IPS DF 4.7 (cell line): ENCODE results near the gene GZMA.

Source experiments
- DNase-seq: peaks from one replicate; pipeline ENCODE4 v3.0.0-alpha.2; 2013; ENCODE audit warnings: low spot score; ENCODE audit errors: extremely low read depth

GZMA gene

GRCh38 chr5:55108661-55109060 lies 6.2 kb downstream of the GZMA start:
- no peak for DNase-seq

DNA sequence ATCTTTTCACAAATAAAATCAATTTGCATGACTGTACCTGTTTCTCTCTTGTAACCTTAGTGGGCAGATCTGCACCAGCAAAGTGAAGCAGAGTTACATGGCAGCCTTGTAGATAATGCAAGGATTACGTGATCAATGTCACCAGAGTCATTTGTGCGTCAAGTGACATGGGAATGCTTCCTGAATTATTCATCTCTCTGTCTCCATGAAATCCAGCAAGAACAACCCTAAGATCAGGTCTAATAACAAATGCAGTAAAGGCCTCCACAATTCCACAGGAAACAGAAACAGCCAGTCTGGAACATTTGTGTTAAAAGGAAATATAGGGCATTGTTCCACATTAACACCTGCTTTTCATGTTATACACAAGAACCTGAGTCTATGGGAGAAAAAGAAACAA lies 7.8 kb downstream of the GZMA start:
- no peak for DNase-seq

- DNase-seq: no peak
Measured at GRCh38 chr5:55113327-55113726, 10.9 kb downstream of the GZMA start.

DNA sequence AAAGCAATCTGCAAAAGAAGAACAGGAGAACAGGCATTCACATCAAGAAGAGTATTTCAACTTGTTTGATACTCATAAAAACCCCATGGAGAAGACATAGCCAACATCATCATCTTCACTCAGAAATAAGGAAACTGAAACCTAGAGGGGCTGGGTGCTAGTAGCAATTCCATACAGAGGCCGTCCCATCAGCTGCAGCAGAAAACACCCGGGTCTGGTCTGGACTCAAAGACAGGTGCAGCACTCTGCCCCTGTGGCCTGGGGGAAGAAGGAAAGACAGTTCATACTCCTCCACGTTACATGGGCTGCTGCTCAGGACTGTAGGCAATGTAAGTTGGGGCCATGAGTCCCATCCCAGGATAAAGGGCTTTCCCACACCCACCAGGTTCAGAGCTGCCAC lies 11.6 kb downstream of the GZMA start:
- no peak for DNase-seq

DNA sequence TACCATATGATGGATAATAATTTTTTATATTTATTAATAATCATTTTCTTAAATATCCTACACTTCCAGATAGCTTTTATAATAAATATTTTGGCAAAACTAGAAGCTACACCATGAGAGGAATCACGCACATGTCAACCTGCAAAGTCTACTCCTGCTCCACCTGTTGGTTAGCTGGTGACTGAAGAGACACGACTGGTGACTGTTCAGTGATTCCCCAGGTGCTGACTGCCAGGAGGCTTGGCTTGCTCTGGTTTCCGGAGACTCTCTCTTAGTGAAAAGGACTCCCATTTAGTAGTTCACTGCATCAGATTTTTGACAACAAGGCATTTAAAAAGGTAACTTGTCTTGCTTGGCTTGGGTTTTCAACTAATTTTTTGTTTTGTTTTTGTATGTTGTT lies 20.9 kb downstream of the GZMA start:
- no peak for DNase-seq

DNA sequence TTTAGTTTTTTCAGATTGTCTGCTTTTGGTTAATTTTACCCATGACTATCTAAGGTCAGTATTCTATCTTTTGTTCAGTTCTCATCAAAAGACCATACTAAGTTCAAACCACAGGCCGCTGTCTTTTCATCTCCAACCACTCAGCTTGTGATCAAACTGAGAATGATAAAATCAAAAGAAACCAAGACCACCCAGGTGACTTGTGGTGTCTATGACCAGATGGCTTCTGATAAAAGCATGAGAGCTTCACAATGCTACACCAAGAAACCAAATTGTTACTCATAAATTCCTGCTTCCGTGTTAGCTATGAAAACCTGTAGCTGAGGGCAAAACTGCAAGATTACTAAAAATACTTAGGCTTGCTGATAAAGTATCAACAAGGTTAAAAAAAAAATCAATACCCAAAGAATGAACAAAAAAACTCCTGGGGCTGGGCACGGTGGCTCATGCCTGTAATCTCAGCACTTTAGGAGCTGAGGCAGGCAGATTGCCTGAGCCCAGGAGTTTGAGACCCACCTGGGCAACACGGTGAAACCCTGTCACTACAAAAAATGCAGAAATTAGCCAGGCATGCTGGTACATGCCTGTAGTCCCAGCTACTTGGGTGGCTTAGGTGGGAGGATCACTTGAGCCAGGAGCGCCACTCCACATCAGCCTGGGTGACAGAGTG lies 31.7 kb downstream of the GZMA start:
- no peak for DNase-seq

GRCh38 chr5:55136521-55136920 lies 34.1 kb downstream of the GZMA start:
- DNase-seq: no peak

DNA sequence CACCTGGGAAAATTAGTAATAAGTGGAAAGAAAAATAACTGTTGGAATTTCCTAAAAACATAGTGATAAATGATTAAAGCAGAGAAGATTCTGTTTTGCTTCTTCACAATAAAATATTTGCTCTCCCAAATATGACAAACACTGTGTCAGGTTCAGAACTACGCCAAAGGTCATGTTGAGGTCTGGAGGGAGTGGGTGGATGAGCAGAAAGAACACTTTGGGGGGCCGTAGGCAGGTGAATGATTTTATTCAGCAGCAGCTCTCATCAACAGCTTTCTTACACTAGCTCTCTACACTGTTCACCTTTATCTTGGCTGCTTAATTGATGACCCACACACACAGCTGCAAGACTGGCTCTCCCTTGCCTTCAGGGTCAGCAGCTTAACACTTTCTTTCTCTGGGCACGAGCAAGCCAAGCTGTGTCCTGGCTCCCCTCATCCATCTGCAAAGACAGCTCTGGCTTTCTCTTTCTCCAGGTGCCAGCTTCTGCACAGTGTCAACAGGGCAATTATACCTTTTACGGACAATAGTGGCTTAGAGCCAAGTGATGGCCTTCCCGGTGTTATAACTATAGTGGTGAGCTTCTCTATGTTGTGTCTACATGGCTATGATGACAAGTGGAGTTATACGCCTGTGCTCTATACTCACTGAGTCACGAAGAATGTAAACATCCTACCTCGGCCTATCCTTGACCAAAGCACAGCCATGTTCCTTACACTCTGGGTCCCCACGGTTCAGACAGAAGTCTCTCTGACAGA lies 38.6 kb downstream of the GZMA start:
- no peak for DNase-seq

DNA sequence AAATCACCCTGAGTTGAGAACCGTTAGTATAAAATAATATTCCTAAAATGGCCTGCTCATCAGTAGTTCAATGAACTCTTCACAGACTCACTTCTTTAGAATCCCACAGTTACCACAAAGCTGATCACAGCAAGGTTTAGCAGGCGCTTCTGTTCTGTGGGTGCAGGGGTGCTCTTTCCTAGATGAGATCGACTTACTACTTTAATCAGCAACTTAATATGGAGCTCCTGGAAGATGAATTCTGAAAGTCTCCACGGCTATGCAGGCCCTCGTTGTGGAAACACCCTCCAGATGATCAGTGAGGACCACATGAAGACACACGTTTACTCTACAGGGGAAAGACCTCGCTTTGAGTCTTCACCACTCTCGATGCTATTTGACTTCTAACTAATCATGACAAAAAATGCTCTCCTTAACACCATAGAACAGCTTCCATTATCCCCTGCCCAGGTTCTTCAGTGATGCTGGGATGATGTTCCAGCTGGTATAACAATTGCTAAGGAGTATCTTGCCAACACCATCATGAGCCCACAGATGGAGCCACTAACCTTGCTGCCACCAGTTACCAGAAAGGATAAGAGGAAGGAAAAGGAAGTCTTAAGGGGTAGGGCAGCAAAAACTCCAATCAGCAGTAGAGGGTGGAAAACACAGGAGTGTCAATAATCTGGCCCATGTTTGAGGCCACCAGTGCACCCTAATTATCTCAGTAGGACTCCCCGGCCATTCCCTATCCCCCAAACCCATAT lies 39.7 kb downstream of the GZMA start:
- DNase-seq: no peak

DNA sequence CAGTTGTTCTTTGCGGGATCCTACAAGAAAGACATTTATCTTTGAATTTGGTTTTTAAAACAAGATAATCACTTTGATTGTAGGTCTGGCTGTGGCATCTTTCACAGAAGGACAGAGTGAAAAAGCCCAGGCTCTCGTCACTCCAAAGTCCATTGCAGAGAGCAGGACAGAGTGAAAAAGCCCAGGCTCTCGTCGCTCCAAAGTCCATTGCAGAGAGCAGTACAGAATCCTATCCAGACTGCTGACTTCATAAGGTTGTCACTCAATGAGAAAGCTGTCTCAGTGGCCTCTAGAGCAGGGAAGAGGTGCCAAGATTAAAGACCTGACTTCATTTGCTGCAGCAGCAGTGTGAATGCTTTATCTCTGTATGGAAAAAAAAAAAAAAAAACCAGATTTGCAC lies 41.2 kb downstream of the GZMA start:
- no peak for DNase-seq

DNA sequence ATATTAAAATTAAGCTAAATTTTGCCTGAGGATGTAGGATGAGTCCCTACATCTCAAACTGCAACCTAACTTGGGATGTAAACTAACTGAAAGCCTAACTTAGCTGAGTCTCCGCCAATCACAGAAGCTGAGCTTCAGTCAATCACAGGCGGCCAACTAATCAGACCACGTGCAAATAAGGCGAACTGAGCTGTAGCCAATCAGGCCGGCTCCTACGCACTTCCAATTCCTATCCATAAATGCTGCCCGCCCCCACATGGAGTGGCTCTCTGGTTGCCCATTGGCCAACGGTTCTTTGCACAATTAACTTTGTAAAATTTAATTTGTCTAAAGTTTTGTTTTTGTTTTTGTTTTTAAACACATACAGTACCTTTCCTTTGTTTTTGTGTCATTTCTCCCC lies 43.6 kb downstream of the GZMA start:
- DNase-seq: no peak

GRCh38 chr5:55146543-55147151 lies 44.2 kb downstream of the GZMA start:
- DNase-seq: peak; percentile 92

DNA sequence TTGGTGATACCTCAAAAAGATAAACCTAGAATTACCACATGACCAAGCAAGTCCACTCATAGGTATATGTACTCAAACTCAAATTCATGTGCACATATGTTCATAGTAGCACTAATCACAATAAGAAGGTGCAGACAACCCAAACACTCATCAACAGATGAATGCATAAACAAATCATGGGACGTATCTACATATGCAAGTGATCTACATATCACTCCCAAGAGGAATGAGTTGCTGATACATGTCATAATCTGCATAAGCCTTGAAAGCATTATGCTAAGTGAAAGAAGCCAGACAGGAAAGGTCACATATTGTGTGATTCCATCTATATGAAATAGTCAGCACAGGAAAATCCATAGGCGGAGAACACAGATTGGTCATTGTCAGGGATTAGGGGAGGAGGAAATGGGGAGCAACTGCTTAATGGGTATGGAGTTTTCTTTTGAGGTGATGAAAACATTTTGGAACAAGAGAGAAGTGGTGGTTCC lies 46.9 kb downstream of the GZMA start:
- DNase-seq: no peak

DNA sequence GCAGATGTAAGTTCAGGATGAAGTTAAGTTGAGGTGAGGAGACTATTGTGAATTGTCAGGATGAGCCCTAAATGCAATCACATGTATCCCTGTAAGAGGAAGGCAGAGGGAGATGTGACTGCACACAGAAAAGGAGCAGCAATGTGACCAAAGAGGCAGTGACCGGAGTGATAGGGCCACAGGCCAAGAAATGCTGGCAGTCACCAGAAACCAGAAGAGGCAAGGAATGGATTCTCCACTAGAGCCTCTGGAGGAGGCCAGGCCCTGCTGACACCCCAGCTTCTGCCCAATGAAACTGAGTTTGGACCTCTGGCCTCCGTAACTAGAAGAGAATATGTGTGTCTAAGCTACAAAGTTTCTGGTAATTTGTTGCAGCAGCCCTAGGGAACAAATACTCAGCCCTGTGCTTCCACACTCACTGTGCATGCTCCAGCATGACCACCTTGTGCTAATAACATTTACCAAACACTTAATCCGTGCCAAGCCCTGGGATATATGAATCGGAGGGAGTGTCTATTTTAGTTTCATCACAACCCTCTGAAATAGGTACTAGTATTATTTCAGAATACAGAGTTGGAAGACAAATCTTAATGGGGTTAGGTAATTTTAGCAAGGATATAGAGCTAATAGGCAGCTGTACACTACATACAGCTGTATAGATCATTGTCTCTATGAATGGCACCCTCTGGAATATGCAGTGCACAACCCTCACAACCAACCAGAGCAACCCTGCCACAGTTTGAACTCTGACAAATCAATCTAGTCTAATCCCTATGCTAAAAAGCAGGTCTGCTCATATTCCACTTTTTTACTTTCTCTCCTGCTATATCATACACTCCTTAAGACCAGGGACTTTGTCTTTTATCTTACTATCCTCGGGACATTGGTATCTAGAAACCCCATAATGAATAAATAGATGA lies 49.7 kb downstream of the GZMA start:
- no peak for DNase-seq

DNA sequence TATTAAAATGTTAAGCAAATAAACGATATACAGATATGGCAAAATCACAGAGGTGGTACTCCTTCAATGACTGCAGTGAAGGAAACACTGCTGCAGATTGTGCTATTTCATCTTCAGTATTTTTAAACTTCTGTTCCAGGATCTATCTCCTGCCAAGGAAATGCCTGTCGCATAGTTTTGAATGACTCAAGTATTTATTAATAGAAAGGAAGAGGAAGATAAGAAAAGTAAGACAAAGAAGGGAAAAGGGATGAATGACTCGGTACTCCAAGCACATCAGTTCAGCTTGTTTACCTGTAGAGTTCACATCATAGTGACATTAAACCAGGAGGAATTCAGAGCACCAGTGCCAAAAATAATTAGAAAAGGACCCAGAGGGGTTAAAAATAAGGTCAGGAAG lies 52.4 kb downstream of the GZMA start:
- DNase-seq: no peak
